Germinal center (tissue), 1 donor: ENCODE data around the gene C12orf42.

ENCODE experiments used
- DNase-seq: peaks from one replicate; pipeline ENCODE4 v3.0.0; 2012; ENCODE audit warnings: mixed read lengths, low spot score

C12orf42 gene

DNA sequence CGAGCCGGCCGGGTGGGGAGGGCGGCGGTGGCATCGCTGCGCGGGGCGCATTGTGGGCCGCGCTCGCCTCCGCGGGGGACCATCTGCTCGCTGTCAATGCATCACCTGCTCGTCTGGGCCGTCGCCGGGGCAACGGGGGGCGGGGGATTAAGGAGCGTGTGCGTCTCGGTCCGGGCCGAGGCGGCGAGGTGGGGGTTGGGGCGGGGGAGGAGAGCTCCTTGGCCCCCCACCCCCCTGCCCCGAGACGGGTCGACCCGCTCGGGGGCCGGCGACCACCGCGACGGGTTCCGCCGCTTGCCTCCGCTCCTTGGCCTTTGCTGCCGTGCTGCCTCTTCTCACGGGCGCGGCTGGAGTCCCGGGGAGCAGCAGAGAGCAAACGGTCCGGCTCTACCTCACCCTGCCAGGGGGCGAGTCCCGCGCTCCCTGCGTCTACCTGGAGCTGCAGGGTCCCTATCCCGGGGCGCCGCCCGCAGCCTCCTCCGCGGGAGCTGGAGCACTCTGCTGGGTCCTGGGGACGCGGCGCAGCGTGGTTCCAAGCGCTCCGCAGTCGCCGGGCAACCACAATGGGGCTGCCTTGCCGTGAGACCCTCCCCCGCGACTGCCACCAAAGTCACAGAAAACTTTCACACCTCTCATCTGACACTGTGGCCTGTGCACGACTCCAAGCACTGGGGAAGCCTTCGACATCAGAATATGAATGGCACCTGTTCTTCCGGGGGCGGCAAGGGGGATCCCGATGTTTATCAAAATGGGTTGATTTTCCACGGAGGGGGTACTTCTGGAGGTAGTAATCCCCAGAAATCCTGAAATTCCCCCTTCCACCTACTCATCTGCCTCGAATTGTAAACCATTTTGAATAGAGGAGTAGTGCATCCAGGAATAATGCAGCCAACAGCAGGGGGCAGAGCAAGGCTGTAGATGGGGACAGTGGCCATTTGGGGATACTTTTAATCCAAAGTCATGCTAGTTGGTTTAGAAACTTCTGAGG, at the start of gene C12orf42:
TSS of gene C12orf42 (minus strand) at position 500 of the 988 bp plus-strand sequence. CDS start 17,542 bp downstream, outside the sequence.
- peak; percentile 50 for DNase-seq

DNA sequence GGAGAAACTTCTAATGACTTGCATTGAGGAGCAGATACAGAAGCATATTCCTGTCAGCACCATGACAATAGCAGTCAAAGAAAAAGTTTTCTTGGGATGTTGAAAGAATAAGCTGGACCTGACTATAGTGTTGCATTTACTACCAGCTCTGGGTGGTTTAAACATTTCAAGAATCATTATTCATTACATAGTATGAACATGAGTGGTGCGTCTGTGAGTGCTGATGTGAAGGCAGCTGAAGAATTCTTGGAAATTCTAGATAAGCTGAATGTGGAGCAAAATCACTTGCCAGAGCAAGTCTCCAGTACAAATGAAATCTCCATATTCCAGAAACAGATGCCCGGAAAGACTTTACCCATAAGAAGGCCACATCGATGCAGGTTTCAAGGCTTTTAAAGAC, 46.3 kb upstream of the C12orf42 start:
- no peak for DNase-seq

DNA sequence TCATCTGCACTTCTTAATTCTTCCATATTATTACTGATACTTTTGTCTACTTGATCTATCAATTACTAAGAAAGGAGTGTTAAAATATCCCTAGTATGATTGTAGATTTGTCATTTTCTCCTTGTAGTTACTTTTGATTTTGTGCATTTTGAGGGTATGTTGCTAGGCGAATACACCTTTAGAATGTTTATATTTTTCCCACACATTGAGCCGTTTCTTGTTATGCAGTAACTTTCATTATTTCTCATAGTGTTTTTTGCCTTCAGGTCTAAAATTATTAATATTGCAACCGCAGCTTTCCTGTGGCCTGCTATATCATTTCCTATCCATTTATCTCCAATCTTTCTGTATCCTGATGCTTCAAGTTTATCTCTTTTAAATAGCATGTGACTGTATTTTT, 44.6 kb upstream of the C12orf42 start:
- DNase-seq, result no peak

DNA sequence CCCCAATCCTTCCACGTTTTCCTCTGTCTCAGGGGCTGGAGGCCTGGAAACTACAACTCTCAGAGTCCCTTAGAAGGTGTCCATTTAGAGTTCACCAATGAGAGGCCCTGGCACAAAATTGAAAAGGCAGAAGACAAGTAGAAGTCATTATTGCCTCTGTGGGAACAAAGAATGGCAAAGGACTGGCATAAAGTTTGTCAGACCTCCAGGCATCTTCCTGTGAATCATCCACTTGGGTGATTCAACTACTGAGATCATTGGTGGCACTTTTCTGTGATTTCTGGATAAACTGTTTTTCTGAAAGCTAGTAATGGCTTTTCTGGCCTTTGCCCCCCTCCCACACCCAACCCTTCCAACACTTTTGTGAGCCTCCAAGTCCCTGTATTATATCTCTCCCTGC, 42.6 kb upstream of the C12orf42 start:
- DNase-seq, result no peak

DNA sequence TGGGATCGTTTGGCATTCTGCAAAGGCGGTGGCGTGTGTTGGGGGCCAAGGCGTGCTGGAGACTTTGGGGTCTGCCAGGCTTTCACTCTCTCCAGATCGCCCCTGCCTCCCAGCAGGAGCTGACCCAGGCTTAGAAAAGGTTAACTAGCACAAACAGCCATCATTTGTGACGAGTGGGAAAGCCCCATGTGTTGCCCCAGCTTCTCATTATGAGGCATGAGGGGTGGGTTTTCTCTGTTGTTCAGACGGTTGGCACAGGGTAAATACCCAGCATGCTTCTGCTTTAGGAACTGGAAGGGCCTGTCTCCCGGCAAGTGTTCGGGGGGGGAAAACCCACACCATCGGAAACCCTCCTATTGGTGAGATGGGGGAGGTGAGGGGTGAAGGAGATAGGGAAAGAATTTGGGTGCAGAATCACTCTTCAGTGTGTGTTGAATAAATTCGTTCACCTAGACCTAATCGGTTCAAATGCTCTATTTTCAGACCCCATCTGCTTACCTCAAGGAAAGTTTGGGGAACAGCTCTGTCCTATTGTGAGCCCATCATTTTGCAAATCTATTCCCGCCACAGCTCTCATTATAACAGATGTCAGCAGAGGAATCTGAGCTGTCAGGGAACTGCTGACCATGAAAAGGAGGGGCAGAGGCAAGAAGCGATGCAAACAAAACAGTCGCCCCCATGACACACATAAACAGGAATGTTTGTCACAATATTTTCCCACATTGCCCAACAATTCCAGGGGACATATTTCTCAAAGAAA, 34.7 kb upstream of the C12orf42 start:
- peak; percentile 2 for DNase-seq

DNA sequence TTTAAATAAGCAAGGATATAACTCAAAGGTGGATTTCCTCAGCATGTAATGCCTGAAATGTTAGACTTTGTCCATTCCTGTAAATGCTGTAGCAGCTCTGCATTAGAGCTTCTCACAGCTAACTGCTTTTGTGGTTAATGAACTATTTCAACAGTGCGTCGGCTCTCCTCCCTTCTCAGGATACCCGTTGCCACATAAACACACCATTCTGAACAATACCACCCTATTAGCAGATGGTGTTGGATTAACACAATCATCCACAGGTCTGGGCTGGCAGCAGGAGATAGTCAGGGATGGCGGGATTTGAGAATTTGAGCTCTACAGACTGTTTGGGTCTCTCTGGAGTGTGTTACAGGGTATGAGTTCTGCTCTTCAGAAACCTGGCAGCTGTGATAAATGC, 33.5 kb upstream of the C12orf42 start:
- DNase-seq, result no peak

DNA sequence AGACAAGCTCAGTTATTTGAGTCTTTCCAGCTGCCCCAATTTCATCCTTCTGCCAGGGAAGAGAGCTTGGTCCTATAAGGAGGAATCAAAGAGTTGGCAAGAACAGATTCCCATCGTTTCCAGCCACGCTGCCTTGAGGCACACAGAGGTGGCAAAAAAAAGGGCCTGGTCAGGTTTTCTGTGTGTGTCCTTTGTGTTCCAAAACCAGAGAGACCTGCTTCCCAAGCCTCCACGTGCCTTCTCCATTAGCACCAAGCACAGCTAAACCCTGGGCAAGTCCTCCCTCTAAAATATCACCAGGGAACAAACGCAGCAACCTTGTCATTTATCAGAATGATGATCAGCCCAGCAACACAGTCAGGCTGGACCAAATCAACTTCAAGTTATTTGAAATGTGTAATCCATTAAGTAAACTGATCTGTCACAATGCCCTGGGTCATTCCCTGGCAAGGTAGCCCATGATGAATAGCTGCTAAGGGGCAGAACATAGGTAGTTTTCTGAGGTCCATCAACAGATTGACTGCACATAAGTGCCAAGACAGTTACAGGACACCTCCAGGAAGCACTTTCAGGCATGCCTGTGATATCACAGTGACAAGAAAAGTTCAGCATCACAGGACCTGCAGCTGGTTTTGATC, 28.6 kb upstream of the C12orf42 start:
- DNase-seq, result no peak

DNA sequence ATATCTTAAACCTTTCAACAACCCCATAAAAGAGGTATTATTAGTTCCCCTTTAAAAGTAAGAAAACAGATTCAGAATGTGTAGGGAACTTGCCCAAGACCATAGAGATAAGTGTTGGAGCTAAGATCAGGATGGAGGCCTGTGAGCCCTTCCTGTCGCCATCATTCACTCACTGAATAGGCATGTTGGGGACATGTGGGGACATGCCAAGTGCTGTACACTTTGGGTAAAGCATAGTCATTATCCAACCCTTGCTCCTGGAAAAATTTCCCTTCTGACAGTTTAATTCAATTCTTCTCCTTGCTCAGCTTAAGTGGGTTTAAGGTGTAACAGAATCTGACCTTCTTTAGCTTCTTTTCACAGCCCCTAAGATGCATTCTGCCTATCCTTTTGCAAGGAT, 28.0 kb upstream of the C12orf42 start:
- DNase-seq, result no peak

DNA sequence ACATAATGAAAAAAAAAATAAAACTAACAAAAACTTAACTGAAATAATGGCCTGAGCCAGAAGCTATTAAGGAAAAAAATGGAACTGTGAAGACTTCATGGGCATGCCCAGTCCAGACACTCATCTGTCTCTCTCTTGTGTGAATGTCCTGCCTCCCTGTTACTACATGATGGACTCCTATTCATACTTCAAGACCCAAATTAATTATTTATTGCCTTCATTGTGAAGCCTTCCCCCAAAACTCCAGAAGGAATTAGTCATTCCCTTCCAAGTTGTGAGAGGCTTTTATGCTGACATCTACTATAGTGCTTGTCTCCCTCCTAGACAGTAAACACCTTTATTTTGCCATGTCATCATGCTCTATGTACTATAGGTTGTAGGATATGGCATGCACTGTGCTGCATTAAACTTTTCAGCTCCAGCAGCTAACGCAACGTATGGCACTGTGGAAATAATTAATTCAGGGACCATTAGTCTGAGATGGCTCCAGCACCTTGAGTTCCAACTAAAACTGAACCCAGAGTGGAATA, 25.0 kb upstream of the C12orf42 start:
- no peak for DNase-seq

DNA sequence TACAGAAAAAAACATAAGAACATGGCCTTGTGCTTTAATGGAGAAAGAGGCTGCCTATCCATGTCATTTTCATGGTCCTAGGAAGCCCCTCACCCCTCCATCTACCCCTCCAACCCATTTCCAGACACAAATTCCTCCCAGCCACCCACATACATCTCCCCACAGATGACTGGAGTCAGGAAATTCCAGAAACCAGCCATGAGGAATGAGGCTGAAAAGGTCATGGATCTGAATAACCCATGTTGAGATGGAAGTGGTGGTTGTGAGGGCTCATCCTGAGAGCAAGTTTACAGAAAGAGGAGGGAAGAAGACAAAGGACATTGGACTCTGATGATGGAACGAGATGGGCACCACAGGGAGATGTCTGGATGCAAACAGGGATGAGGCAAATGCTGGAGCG, 23.9 kb upstream of the C12orf42 start:
- no peak for DNase-seq

DNA sequence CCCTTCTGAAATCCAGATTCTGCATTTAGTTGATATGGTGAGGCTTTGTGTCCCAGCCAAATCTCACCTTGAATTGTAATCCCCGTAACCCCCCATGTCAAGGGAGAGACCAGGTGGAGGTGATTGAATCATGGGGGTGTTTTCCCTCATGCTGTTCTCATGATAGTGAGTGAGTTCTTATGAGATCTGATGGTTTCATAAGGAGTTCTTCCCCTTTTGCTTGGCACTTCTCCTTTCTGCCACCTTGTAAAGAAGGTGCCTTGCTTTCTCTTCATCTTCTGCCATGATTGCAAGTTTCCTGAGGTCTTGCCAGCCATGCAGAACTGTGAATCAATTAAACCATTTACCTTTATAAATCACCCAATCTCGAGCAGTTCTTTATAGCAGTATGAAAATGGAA, 23.1 kb upstream of the C12orf42 start:
- no peak for DNase-seq

DNA sequence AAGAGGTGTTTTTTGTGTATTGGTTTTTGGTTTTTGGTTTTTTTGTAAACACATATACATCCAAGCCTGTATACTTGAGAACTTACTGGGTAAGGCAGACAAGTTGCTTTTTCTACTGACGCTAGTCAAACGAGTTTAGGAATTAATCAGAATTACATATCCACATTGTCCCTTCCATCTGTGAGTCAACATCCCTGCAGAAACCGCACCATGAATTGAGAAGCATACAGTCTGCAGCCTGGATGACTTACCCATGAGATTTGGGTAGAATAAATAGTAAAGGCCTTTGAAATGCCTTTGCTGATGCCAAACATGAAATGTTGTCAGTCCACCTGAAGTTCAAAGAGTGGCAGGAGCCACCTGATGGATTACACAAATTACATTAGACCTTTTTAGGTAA, 21.4 kb upstream of the C12orf42 start:
- no peak for DNase-seq

DNA sequence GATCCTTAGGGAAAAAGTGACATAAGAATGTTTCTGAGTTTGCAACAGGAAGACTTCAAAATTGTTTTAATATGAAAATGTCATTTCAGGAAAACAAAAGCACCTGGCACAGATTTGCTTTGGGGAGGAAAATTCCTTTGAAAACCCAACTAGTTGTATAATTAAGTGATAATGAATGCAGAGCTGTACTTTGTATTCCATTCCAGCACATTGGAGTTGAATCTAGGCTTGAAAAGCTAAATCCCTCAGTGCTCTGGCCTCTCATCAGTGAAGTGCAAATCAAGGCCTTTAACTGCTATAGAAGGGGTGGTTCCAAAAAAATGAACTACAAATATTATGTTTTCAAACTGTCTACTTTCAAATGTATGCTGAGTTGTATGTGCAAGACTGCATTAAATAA, 19.6 kb upstream of the C12orf42 start:
- no peak for DNase-seq

DNA sequence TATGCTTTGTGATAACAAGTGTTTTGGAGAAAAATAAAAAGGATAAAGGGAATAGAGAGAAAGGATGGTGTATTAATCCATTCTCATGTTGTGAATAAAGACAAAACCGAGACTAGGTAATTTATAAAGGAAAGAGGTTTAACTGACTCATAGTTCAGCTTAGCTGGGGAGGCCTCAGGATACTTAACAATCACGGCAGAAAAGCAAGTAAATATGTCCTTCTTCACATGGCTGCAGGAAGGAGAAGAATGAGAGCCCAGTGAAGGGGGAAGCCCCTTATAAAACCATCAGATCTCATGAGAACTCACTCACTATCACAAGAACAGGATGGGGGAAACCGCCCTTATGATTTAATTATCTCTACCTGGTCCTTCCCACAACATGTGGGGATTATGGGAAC, 18.1 kb upstream of the C12orf42 start:
- no peak for DNase-seq

DNA sequence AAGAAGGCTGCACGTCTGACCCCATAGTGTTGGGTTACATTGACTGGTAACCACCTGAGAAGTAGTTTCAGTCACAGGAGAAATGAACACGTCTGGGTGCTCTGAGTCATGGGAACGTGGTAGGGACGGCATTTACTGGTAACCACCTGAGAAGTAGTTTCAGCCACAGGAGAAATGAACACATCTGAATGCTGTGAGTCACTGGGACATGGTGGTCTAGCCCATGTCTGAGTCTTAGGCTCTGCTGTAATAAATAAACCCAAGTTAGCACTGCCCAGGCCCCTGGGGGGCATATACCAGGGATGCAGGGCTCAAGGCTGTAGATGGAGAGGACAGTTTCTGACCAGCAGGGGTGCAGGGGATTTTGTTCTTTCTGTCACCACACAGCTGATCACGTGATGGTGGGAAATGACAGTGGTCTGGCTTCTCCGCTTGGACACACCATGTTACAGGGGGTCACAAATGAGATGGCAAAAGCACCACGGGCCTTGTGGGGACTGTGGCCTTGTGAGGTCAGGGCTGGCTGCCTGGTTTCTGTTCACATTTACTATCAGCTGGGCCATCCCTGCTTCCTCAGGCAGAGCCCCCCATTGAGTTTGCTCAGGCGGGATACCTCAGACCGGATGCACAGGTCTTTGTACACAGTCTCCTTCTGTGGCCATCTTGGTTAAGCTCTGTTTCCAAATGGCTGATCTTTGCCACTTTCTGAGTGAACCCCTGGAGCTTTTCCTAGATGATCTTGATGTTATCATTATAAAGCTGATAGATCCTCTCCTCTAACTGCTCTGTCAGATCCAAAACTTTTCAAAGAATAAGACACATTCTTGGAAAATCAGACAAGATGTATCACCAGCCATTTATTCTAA, 9.8 kb upstream of the C12orf42 start:
- no peak for DNase-seq

DNA sequence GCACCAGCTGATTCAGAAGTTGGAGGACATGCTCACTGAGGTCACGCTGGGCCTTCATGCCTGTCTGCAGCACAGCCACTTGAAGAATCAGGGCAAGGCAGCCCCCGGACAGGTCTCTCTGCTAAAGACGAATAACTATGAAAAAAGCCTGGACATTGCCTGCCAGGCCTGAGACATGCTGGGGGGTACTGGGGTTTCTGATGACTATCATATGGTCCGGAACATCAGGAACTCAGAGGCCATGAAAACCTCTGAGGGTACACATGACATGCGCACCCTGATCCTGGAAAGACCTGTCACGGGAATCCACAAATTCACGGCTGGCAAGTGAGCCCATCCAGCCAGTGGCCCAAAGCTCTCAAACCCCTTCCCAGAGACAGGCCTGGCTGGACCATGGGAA, 8.8 kb upstream of the C12orf42 start:
- DNase-seq, result no peak

DNA sequence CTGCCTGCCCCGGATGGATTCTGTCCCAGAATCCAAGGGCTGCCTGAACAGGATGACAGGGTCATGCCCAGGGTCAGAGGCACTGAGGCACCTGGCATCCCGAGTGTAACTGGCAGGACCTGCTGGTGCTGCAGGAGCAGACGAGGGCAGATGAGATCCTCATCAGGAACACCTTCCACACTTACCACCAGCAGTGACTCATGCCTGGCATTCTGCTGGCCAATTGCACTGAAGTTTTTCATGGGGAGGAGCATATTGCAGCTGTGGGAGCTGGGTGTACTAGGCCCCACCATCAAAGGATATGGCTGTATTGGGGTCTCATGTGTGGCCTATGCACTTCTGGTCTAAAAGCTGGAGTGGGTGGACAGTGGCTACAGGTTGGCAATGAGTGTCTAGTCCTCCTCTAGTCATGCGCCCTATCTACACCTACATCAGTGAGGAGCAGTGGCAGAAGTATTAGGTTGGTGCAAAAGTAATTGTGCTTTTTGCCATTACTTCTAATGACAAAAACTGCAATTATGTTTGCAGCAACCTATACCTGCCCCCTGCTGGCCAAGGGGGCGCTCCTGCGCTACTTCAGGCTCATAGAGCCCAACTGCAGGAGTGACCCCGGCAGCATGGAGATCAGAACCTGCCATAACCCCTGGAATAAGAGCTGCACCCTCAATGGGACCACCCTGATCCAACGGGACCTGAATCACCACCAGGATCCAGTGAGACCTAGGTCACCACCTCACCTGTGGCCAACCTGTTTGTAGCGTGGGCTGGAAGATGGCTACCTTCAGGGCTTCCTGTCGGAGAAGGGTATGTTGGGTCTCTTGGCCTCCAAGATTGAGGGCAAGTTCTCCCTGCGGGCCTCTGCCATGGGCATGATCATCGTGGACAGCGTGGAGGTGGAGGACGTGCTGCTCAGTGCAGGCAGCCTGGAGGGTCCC, 8.0 kb upstream of the C12orf42 start:
- peak; percentile 41 for DNase-seq

DNA sequence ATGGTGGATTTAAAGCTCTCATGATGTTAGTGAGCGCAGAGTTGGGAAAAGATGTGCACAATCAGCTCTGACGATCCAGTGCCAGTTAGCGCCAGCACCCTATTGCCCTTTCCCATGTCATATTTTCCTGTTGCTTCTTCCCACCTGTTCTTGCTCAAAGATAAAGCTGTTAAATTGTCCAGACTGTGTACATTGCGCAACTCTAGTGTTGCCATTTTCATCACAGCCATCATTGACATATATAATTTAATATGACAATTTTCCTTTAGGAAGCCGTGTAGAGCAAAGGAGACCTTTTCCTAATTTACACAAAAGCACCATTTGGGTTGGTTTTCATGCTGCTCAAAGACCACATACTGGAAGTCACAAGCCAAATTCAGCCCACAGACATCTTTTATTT, 5.7 kb upstream of the C12orf42 start:
- no peak for DNase-seq

DNA sequence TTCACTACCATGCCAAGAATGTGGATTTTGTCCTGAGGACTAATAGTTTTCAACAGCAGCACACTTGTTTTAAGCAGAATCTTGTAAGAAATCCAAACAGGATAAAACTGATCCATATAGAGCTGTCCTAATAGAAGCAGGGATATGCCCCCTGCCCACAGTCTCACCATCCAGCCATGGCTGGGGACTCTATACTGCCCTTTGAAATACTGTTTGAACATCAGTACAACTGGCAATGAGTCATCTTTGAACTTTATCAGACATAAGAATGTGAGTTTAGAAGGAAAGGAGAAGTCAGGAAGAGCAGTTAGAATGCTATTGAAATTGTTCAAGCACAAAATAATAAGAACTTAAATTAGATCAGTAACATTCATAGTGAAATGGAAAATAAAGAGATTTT, 3.8 kb upstream of the C12orf42 start:
- DNase-seq, result no peak

DNA sequence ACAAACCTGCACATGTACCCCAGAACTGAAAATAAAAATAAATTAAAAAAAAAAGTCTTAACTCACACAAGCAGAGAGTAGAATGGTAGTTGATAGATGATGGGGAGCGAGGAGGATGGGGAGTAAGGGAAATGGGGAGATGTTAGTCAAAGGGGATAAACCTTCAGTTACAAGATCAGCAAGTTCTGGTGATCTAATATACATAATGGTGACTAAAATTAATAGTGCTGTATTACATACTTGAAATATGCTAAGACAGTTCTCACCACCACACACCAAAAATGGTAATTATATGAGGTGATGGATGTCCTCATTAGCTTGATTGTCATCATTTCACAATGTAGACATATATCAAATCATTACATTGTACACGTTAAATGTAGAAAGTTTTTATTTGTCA, 3.2 kb upstream of the C12orf42 start:
- DNase-seq, result no peak
